ENCODE data around the gene NEK11. TPM values are rescaled to one million over a fixed set of nuclear protein-coding genes. Genes with fewer than 3 reads are reported as not detected.

The NEK11 gene
- polyA plus RNA-seq, 3 donors = 16.5 to 25.7 (median 19.2) TPM

DNA sequence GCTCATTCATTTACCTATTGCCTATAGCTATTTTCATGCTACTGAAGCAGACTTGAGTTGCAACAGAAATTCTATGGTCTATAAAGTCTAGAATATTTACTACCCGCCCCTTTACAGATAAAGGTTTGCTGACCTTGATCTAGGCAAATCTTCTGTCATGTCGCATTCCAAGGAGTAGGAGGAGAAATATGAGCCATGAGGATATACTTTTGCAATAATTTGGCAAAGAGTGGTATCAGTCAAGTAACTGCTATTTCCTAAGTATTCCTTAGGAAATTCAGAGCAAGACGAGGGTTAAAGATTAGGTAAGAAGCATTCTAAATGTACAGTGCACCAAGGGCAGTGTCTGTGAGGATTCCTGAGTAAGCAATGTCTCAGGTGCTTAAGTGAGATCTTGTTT is 233.8 kb downstream of the NEK11 start:
- no peak for DNase-seq (ENCODE audit: extremely low read depth in 1 of 11, low read depth in 9 of 11, low spot score in 4 of 11)

GRCh38 chr3:131261104-131261503 is 234.4 kb downstream of the NEK11 start:
- no peak for DNase-seq (ENCODE audit: extremely low read depth in 1 of 11, low read depth in 9 of 11, low spot score in 4 of 11)

- no peak for DNase-seq (ENCODE audit: extremely low read depth in 1 of 11, low read depth in 9 of 11, low spot score in 4 of 11)
Observed at GRCh38 chr3:131275556-131275955, 248.9 kb downstream of the NEK11 start.

GRCh38 chr3:131277836-131278497 is 251.3 kb downstream of the NEK11 start:
- peak in 2 of 11 donors; percentile 25 to 31 for DNase-seq (ENCODE audit: extremely low read depth in 1 of 11, low read depth in 9 of 11, low spot score in 4 of 11)

- DNase-seq (ENCODE audit: extremely low read depth in 1 of 11, low read depth in 9 of 11, low spot score in 4 of 11) = no peak
Observed at GRCh38 chr3:131279577-131279976, 252.9 kb downstream of the NEK11 start.

- DNase-seq (ENCODE audit: extremely low read depth in 1 of 11, low read depth in 9 of 11, low spot score in 4 of 11) = no peak
Observed at GRCh38 chr3:131282379-131282778, 255.7 kb downstream of the NEK11 start.

DNA sequence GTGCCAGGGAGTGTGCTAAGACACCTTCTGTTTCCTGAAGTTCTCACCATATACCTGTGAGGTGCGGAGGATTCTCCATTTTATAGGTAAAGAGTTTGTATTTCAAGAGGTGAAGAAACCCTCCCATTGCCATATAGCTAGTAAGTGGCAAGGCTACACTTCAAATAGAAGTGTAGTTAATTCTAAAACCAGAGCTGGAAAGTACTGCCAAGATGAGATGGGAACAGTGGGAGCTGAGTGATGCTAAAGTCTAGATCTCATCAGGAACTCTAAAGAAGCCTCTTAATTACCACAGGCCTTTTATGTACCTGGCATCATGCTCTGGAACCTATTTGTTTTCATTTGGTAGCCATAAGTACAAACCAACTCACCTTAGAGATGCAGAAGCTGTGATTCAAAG is 256.3 kb downstream of the NEK11 start:
- no peak for DNase-seq (ENCODE audit: extremely low read depth in 1 of 11, low read depth in 9 of 11, low spot score in 4 of 11)

DNA sequence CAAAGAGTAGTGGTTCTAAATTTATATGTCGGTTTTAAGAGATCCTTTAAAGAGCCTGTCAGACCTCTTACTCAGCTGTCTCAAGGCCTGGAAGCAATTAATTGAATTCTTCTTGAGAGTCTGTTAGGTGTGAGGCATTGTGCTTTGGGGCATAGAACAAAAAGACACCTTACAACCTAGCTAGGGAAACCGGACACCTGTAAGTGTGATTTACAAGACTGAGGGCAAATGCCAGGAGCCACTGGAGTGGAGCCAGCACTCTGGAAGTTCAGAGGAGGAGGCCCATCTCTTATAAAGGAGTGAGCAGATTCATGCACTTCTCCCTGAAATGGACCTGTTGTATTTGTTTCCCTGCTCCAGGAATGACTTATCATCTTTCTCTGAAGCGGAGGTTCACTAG is 257.2 kb downstream of the NEK11 start:
- DNase-seq (ENCODE audit: extremely low read depth in 1 of 11, low read depth in 9 of 11, low spot score in 4 of 11) = peak; percentile 31 to 75 (median 54)

DNA sequence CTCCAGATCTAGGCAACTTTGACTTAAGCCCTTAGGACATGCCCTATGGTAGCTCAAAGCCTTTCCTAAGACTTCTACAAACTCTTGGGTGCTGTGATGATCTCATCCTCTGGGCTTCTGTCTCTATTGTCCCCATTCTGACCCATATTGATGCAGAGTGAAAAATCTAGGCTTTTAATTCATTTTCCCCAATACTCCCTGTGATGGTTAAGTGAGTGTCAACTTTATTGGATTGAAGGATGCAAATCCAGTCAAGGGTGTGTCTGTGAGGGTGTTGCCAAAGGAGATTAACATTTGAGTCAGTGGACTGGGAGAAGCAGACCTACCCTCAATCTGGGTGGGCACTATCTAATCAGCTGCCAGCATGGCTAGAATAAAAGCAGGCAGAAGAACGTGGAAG is 257.6 kb downstream of the NEK11 start:
- no peak for DNase-seq (ENCODE audit: extremely low read depth in 1 of 11, low read depth in 9 of 11, low spot score in 4 of 11)

DNA sequence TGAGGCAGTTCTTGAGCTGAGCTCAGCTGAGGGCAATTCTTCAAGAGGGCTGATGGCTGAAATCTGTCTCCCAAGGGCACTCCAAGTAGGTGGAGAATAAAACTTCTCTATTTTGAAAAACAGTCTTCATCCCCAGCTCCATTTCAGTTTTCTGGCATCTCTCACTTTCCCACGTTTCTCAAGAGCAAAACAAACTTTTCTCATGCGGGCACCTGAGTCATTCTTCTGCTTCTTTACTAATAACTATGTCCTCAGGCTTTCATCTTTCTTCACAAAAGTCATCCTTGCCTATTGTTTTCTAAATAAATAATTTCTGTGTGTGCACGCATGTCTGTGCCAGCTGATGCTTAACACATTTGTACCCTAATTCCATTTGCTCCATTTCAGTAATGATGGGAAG is 258.8 kb downstream of the NEK11 start:
- no peak for DNase-seq (ENCODE audit: extremely low read depth in 1 of 11, low read depth in 9 of 11, low spot score in 4 of 11)

DNA sequence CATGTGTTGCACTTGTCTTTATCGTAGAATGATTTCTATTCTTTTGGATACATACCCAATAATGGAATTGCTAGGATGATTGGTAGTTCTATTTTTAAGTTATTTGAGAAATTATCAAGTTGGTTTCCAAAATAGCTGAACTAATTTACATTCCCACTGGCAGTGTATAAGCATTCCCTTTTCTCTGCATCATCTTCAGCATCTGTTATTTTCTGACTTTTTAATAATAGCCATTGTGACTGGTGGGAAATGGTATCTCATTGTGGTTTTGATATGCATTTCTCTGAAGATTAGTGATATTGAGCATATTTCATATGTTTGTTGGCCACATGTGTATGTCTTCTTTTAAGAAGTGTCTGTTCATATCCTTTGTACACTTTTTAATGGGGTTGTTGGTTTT is 273.2 kb downstream of the NEK11 start:
- no peak for DNase-seq (ENCODE audit: extremely low read depth in 1 of 11, low read depth in 9 of 11, low spot score in 4 of 11)

- DNase-seq (ENCODE audit: extremely low read depth in 1 of 11, low read depth in 9 of 11, low spot score in 4 of 11) = no peak
Observed at GRCh38 chr3:131303848-131304247, 277.2 kb downstream of the NEK11 start.

DNA sequence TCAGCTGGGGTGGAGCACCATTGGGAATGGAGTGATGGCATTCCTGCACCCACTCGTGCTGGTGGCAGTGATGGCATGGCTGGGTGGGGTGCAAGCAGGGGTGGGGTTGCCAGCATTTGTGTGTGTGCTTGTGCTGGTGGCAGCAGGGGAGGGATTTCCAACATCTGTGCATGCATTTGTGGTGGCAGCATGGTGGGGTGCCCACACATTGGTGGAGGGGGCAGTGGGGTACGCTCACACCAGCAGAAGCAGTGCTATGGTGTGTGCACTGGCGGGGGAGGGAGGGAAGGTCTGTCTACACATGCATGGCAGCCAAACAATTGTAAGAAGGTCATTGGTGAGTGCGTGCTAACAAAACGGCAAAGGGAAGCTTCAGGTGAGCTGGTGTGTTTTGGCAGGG is 278.2 kb downstream of the NEK11 start:
- no peak for DNase-seq (ENCODE audit: extremely low read depth in 1 of 11, low read depth in 9 of 11, low spot score in 4 of 11)

DNA sequence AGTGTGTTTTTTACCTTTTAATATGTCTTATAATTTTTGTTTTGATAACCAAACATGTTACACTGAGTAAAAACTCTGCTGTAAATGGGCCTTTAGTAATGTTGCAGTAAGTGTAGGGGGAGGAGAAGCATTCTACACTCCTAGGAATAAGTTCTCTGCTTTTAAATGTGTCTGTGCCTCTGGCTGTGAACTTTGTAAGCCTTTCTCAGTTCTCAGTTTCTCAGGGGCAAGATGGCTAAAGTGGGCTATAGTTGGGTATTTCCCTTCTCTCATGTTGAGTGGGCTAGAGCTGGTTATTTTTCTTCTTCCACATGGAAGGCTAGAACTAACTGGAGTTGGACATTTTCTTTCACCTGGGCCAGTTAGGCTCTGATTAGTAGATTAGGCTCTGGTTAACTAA is 279.6 kb downstream of the NEK11 start:
- DNase-seq (ENCODE audit: extremely low read depth in 1 of 11, low read depth in 9 of 11, low spot score in 4 of 11) = no peak

- no peak for DNase-seq (ENCODE audit: extremely low read depth in 1 of 11, low read depth in 9 of 11, low spot score in 4 of 11)
Observed at GRCh38 chr3:131314318-131314717, 287.6 kb downstream of the NEK11 start.

DNA sequence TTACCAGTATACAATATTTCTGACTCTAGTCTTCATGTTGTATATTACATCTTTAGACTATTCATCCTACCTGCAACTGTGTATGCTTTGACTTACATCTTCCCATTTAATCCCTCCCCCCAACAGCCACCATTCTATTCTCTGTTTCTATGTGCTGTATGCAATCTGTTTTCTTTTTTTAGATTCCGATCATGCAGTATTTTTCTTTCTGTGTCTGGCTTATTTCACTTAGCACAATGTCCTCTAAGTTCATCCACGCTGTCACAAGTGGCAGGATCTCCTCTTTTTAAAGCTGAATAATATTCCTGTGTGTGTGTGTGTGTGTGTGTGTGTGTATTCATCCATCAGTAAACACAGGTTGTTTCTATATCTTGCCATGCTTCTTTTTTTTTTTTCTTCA is 288.5 kb downstream of the NEK11 start:
- DNase-seq (ENCODE audit: extremely low read depth in 1 of 11, low read depth in 9 of 11, low spot score in 4 of 11) = no peak

DNA sequence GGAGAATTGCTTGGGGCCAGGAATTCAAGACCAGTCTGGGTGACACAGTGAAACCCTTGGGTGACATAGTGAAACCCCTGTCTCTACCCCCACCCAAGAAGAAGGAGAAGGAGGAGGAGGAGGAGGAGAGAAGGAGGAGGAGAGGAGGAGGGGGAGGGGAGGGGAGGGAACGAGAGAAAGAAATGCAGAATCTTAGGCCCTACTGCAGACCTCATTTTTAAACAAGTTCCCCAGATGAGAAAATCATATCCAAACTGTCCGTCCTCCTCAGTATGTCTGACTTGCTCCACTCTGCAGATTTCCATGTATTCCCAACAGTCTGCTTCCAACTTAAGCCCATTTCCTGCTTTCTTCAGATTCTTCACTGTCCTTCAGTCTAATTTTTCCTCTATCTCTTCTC is 291.0 kb downstream of the NEK11 start:
- no peak for DNase-seq (ENCODE audit: extremely low read depth in 1 of 11, low read depth in 9 of 11, low spot score in 4 of 11)

- DNase-seq (ENCODE audit: extremely low read depth in 1 of 11, low read depth in 9 of 11, low spot score in 4 of 11) = no peak
Observed at GRCh38 chr3:131323014-131323413, 296.3 kb downstream of the NEK11 start.

- no peak for DNase-seq (ENCODE audit: extremely low read depth in 1 of 11, low read depth in 9 of 11, low spot score in 4 of 11)
Observed at GRCh38 chr3:131323792-131324191, 297.1 kb downstream of the NEK11 start.

DNA sequence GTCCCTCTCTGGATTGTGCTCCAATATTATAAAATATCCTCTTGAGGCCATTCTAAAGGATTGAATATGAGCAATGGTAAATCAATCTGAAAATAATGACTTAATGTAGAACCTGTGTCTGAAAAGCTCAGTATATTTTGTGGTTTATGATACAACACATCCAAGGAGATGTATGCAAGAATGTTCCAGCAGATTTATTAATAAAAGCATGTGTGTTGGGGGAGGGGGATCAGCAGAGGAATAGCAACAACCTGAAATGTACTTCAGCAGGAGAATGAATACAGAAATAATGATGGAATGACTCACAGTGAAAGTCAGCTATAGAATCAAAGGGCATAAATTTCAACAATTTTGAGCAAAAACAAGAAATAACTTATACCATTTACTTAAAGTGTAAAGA is 298.2 kb downstream of the NEK11 start:
- DNase-seq (ENCODE audit: extremely low read depth in 1 of 11, low read depth in 9 of 11, low spot score in 4 of 11) = no peak

- DNase-seq (ENCODE audit: extremely low read depth in 1 of 11, low read depth in 9 of 11, low spot score in 4 of 11) = no peak
Observed at GRCh38 chr3:131326307-131326706, 299.6 kb downstream of the NEK11 start.

- no peak for DNase-seq (ENCODE audit: extremely low read depth in 1 of 11, low read depth in 9 of 11, low spot score in 4 of 11)
Observed at GRCh38 chr3:131328721-131329120, 302.0 kb downstream of the NEK11 start.

Measured in renal cortex interstitium (tissue), 11 donors.